ENCODE measurements around the gene NPPB.

The NPPB gene

DNA sequence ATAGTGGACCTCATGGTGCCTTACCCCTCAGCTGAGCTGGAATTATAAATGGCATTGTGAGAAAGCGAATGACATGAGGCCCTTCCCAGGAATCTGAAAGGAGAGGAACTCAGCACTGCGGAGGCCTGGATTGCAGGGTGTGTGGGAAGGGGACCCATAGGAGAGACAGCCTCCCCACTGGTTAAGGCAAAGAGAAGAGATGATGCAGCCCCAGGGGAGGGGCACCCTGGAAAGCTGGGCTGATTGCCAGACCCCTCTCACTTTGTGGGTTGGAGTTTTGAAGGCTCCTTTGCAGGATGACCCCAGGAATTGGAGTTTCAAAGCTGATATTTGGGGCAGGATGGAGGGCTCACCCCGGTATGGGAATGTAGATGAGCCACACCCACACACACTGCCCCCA is 2.0 kb downstream of the NPPB start:
- Histone ChIP-seq H3K4me3 (ENCODE audit: low read depth, low read length) (no peak overlapping the region), H3K9me3 (ENCODE audit: control insufficient read depth, insufficient read depth, low read length) (no peaks in the 10 kb centered on the region), H3K27me3 (ENCODE audit: control insufficient read depth, insufficient read depth, low read length) (peaks cover 24% of the 10 kb centered on the region), H3K4me1 (ENCODE audit: control insufficient read depth, insufficient read depth, low read length) (0 out of 2 replicates have a peak, but pooled peaks cover 3% of the 10 kb centered on the region), H3K27ac (ENCODE audit: low read depth, low read length) (no peak overlapping the region), H3K36me3 (ENCODE audit: control insufficient read depth, insufficient read depth, low read length) (no peaks in the 10 kb centered on the region), H3K9ac (ENCODE audit: low read depth, low read length) (no peak overlapping the region)

DNA sequence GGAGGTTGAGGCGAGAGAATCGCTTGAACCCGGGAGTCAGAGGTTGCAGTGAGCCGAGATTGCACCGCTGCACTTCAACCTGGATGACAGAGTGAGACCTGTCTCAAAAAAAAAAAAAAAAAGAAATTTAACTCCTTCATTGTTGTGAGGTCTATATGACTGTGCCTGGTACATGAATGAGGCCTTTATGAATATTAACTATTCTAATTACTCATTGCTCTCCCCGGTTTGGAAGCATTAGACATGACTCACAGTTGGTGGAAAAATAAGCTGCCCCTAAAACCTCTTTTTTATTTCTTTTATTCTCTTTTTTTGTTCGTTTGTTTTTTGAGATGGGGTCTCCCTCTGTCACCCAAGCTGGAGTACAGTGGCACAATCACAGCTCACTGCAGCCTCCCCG is 3.3 kb downstream of the NPPB start:
- H3K9me3 ChIP-seq (ENCODE audit: control insufficient read depth, insufficient read depth, low read length), result no peaks in the 10 kb centered on the region
- no peaks in the 10 kb centered on the region for H3K36me3 ChIP-seq (ENCODE audit: control insufficient read depth, insufficient read depth, low read length)
- H3K27me3 ChIP-seq (ENCODE audit: control insufficient read depth, insufficient read depth, low read length), result peaks cover 24% of the 10 kb centered on the region
- H3K9ac ChIP-seq (ENCODE audit: low read depth, low read length), result no peak overlapping the region
- H3K27ac ChIP-seq (ENCODE audit: low read depth, low read length), result no peak overlapping the region
- no peak overlapping the region for H3K4me3 ChIP-seq (ENCODE audit: low read depth, low read length)
- H3K4me1 ChIP-seq (ENCODE audit: control insufficient read depth, insufficient read depth, low read length), result 0 out of 2 replicates have a peak, but pooled peaks cover 3% of the 10 kb centered on the region

- no peak overlapping the region for H3K9ac ChIP-seq (ENCODE audit: low read depth, low read length)
- H3K27me3 ChIP-seq (ENCODE audit: control insufficient read depth, insufficient read depth, low read length), result peaks cover 23% of the 10 kb centered on the region
- H3K9me3 ChIP-seq (ENCODE audit: control insufficient read depth, insufficient read depth, low read length), result no peaks in the 10 kb centered on the region
- H3K4me1 ChIP-seq (ENCODE audit: control insufficient read depth, insufficient read depth, low read length), result 0 out of 2 replicates have a peak, but pooled peaks cover 3% of the 10 kb centered on the region
- H3K27ac ChIP-seq (ENCODE audit: low read depth, low read length), result no peak overlapping the region
- H3K4me3 ChIP-seq (ENCODE audit: low read depth, low read length), result no peak overlapping the region
- H3K36me3 ChIP-seq (ENCODE audit: control insufficient read depth, insufficient read depth, low read length), result no peaks in the 10 kb centered on the region
Measured at GRCh38 chr1:11854519-11854918, 4.2 kb downstream of the NPPB start.

DNA sequence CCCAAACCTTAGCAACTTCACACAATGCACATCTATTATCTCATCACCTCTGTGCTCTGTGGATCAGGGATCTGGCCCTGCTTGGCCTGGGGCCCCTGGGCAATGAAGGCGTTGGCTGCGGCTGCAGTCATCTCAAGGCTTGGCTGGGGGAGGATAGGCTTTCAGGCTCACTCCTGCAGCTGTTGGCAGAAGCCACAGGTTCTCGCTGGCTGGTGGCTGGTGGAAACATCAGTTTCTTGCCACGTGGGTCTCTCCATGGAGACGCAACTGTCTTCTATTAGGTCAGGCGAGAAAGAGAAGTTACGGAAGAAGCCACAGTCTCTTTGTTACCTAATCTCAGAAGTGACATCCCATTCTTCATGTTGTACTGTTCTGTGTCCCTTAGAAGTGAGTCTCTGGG is 7.6 kb downstream of the NPPB start:
- H3K4me3 ChIP-seq (ENCODE audit: low read depth, low read length), result no peak overlapping the region
- no peaks in the 10 kb centered on the region; the same call in 1 of the 2 replicates for H3K36me3 ChIP-seq (ENCODE audit: control insufficient read depth, insufficient read depth, low read length)
- no peak overlapping the region for H3K9ac ChIP-seq (ENCODE audit: low read depth, low read length)
- no peaks in the 10 kb centered on the region for H3K27me3 ChIP-seq (ENCODE audit: control insufficient read depth, insufficient read depth, low read length)
- H3K4me1 ChIP-seq (ENCODE audit: control insufficient read depth, insufficient read depth, low read length), result no peaks in the 10 kb centered on the region
- no peaks in the 10 kb centered on the region for H3K9me3 ChIP-seq (ENCODE audit: control insufficient read depth, insufficient read depth, low read length)
- no peak overlapping the region for H3K27ac ChIP-seq (ENCODE audit: low read depth, low read length)

- no peaks in the 10 kb centered on the region for H3K27me3 ChIP-seq (ENCODE audit: control insufficient read depth, insufficient read depth, low read length)
- no peak overlapping the region for H3K27ac ChIP-seq (ENCODE audit: low read depth, low read length)
- no peaks in the 10 kb centered on the region for H3K4me1 ChIP-seq (ENCODE audit: control insufficient read depth, insufficient read depth, low read length)
- H3K36me3 ChIP-seq (ENCODE audit: control insufficient read depth, insufficient read depth, low read length), result peaks cover 5% of the 10 kb centered on the region
- H3K9me3 ChIP-seq (ENCODE audit: control insufficient read depth, insufficient read depth, low read length), result no peaks in the 10 kb centered on the region
- no peak overlapping the region for H3K9ac ChIP-seq (ENCODE audit: low read depth, low read length)
- no peak overlapping the region for H3K4me3 ChIP-seq (ENCODE audit: low read depth, low read length)
Measured at GRCh38 chr1:11850156-11850555, 8.6 kb downstream of the NPPB start.

DNA sequence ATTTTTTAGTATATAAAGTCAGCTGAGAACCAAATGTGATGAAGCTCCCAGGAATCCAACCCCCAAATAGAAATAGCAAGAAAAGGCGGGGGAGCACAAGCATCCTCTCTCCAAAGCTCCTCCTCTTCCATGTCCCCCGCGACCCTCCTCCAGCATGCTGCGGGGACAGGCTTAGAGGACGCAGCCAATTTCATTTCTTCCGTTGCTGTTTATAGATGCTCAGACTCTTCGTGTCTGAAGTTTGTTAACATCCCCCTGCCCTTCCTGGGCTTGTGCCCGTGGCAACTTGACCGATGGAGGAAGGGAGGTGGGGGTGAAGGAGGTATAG is 10.4 kb downstream of the NPPB start:
- no peak overlapping the region for H3K4me3 ChIP-seq (ENCODE audit: low read depth, low read length)
- no peak overlapping the region for H3K9ac ChIP-seq (ENCODE audit: low read depth, low read length)
- no peak overlapping the region for H3K27ac ChIP-seq (ENCODE audit: low read depth, low read length)

GRCh38 chr1:11847667-11848372 is 10.9 kb downstream of the NPPB start, which contains the start of gene NPPA:
TSS of gene NPPA (minus strand) at chr1:11847783. CDS start at chr1:11847684, 99 bp downstream.
- H3K36me3 ChIP-seq (ENCODE audit: control insufficient read depth, insufficient read depth, low read length), result peaks cover 23% of the 10 kb centered on the region
- H3K4me3 ChIP-seq (ENCODE audit: low read depth, low read length), result no peak within 1 kb of the TSS
- H3K9me3 ChIP-seq (ENCODE audit: control insufficient read depth, insufficient read depth, low read length), result no peaks in the 10 kb centered on the region
- H3K4me1 ChIP-seq (ENCODE audit: control insufficient read depth, insufficient read depth, low read length), result no peaks in the 10 kb centered on the region
- no peaks in the 10 kb centered on the region for H3K27me3 ChIP-seq (ENCODE audit: control insufficient read depth, insufficient read depth, low read length)
- H3K27ac ChIP-seq (ENCODE audit: low read depth, low read length), result no peak within 1 kb of the TSS
- no peak within 1 kb of the TSS for H3K9ac ChIP-seq (ENCODE audit: low read depth, low read length)

More for the DNA sequence above, 10.4 kb downstream of the NPPB start:
- peaks cover 19% of the 10 kb centered on the region for H3K36me3 ChIP-seq (ENCODE audit: control insufficient read depth, insufficient read depth, low read length)
- H3K27me3 ChIP-seq (ENCODE audit: control insufficient read depth, insufficient read depth, low read length), result no peaks in the 10 kb centered on the region
- no peaks in the 10 kb centered on the region for H3K9me3 ChIP-seq (ENCODE audit: control insufficient read depth, insufficient read depth, low read length)
- no peaks in the 10 kb centered on the region for H3K4me1 ChIP-seq (ENCODE audit: control insufficient read depth, insufficient read depth, low read length)

- Histone ChIP-seq H3K4me1 (ENCODE audit: control insufficient read depth, insufficient read depth, low read length) (no peaks in the 10 kb centered on the region), H3K27ac (ENCODE audit: low read depth, low read length) (no peak overlapping the region), H3K36me3 (ENCODE audit: control insufficient read depth, insufficient read depth, low read length) (peaks cover 43% of the 10 kb centered on the region), H3K27me3 (ENCODE audit: control insufficient read depth, insufficient read depth, low read length) (no peaks in the 10 kb centered on the region), H3K9ac (ENCODE audit: low read depth, low read length) (no peak overlapping the region), H3K9me3 (ENCODE audit: control insufficient read depth, insufficient read depth, low read length) (no peaks in the 10 kb centered on the region), H3K4me3 (ENCODE audit: low read depth, low read length) (no peak overlapping the region)
Measured at GRCh38 chr1:11845641-11846335, 13.0 kb downstream of the NPPB start.

GRCh38 chr1:11842154-11843041 is 16.3 kb downstream of the NPPB start:
- no peak overlapping the region for H3K9ac ChIP-seq (ENCODE audit: low read depth, low read length)

DNA sequence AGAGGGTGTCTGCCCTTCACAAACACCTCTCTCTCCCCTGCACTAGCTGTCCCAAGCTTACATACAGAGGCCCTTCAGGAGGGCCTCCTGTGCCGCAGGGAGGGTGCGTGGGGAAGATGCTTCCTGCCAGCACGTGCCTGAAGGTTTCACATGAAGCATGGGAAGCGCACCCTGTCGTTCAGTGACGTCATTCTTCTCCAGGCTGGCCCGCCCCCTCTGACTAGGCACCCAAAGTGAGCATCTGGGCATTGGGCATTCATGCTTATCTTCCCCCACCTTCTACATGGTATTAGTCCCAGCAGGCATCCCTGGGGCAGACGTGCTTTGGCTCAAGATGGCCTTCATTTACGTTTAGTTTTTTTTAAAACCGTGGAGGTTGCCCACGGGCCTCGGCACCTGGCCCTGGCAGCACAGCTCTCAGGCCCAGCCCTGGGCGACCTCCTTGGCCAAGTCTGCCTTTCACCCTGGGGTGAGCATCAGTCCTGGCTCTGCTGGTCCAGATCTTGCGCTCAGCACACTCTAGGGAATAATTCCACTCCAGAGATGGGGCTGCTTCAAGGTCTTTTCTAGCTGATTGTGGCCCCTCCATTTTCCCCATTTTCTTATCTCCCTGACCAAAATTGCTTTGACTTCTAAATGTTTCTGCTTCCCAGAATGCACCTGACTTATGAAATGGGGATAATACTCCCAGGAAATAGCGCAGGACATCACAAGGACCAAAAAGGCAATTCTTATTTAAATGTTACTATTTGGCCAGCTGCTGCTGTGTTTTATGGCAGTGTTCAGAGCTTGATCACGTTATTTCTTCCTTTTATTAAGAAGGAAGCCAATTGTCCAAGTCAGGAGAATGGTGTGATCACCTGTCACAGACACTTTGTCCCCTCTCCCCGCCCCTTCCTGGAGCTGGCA is 17.2 kb downstream of the NPPB start:
- no peaks in the 10 kb centered on the region for H3K9me3 ChIP-seq (ENCODE audit: control insufficient read depth, insufficient read depth, low read length)
- H3K27me3 ChIP-seq (ENCODE audit: control insufficient read depth, insufficient read depth, low read length), result no peaks in the 10 kb centered on the region

More at GRCh38 chr1:11842154-11843041, 16.3 kb downstream of the NPPB start:
- Histone ChIP-seq H3K9me3 (ENCODE audit: control insufficient read depth, insufficient read depth, low read length) (no peaks in the 10 kb centered on the region), H3K27ac (ENCODE audit: low read depth, low read length) (no peak overlapping the region), H3K4me1 (ENCODE audit: control insufficient read depth, insufficient read depth, low read length) (no peaks in the 10 kb centered on the region), H3K27me3 (ENCODE audit: control insufficient read depth, insufficient read depth, low read length) (no peaks in the 10 kb centered on the region), H3K4me3 (ENCODE audit: low read depth, low read length) (no peak overlapping the region), H3K36me3 (ENCODE audit: control insufficient read depth, insufficient read depth, low read length) (peaks cover 76% of the 10 kb centered on the region)

More for the DNA sequence above, 17.2 kb downstream of the NPPB start:
- Histone ChIP-seq H3K4me1 (ENCODE audit: control insufficient read depth, insufficient read depth, low read length) (no peaks in the 10 kb centered on the region), H3K36me3 (ENCODE audit: control insufficient read depth, insufficient read depth, low read length) (peaks cover 85% of the 10 kb centered on the region), H3K27ac (ENCODE audit: low read depth, low read length) (no peak overlapping the region), H3K4me3 (ENCODE audit: low read depth, low read length) (no peak overlapping the region), H3K9ac (ENCODE audit: low read depth, low read length) (no peak overlapping the region)
